Measurements from ENCODE around the gene ATG16L1.

ATG16L1 gene

DNA sequence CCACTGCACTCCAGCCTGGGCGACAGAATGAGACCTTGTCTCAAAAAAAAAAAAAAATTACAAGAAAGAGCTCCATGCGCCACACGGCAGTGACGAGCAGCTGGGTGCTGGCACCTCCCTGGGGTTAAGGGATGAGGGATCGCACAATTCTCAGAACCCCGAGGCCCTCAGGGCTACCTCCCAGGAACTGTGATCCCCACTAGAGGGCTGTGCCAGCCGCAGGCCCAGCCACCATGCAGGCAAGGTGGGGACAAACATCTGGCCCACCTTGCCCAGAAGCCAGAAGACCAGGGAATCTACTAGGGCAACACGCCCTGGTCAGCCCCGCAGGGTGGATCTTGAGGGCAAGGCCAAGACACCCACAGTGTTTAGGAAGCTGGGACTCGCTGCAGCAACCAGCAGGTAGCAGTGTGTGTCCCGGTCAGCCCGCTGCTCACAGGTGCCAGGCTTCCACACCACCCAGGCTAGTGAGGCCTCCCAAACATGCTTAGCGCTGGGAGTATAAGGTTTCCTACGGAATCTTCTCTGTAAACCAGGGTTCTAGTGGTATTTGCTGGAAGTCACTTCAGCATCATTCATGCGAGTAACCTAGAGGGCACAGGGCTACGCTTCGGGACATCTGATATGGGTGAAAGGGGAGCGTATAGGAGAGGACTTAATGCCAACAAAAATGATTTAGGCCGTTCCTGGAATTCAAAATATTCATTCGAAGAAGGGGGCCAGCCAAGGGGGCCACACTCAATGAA is 62.9 kb downstream of the ATG16L1 start:
- no peak for DNase-seq (ENCODE audit: low read depth)
- TF ChIP-seq, protein P1, sequence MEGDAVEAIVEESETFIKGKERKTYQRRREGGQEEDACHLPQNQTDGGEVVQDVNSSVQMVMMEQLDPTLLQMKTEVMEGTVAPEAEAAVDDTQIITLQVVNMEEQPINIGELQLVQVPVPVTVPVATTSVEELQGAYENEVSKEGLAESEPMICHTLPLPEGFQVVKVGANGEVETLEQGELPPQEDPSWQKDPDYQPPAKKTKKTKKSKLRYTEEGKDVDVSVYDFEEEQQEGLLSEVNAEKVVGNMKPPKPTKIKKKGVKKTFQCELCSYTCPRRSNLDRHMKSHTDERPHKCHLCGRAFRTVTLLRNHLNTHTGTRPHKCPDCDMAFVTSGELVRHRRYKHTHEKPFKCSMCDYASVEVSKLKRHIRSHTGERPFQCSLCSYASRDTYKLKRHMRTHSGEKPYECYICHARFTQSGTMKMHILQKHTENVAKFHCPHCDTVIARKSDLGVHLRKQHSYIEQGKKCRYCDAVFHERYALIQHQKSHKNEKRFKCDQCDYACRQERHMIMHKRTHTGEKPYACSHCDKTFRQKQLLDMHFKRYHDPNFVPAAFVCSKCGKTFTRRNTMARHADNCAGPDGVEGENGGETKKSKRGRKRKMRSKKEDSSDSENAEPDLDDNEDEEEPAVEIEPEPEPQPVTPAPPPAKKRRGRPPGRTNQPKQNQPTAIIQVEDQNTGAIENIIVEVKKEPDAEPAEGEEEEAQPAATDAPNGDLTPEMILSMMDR (conservative IDR thresholded peaks at IDR 0.05; ENCODE audit: control insufficient read depth, insufficient read depth, low read depth, low read length) = no peak
- no peak overlapping the region for H3K4me3 ChIP-seq (ENCODE audit: control insufficient read depth, low read depth, low read length)

- no peak for DNase-seq (ENCODE audit: low read depth)
- TF ChIP-seq, protein P1 (conservative IDR thresholded peaks at IDR 0.05; ENCODE audit: control insufficient read depth, insufficient read depth, low read depth, low read length) = no peak
- H3K4me3 ChIP-seq (ENCODE audit: control insufficient read depth, low read depth, low read length) = no peak overlapping the region
These were observed 65.9 kb downstream of the ATG16L1 start for GRCh38 chr2:233317196-233317943.

GRCh38 chr2:233319256-233319655 is 67.8 kb downstream of the ATG16L1 start:
- TF ChIP-seq, protein P1 (conservative IDR thresholded peaks at IDR 0.05; ENCODE audit: control insufficient read depth, insufficient read depth, low read depth, low read length) = no peak
- no peak overlapping the region for H3K4me3 ChIP-seq (ENCODE audit: control insufficient read depth, low read depth, low read length)
- no peak for DNase-seq (ENCODE audit: low read depth)

GRCh38 chr2:233320470-233320869 is 69.0 kb downstream of the ATG16L1 start:
- H3K4me3 ChIP-seq (ENCODE audit: control insufficient read depth, low read depth, low read length) = no peak overlapping the region
- no peak for DNase-seq (ENCODE audit: low read depth)
- TF ChIP-seq, protein P1 (conservative IDR thresholded peaks at IDR 0.05; ENCODE audit: control insufficient read depth, insufficient read depth, low read depth, low read length) = no peak

GRCh38 chr2:233321166-233321565 is 69.7 kb downstream of the ATG16L1 start:
- TF ChIP-seq, protein P1 (conservative IDR thresholded peaks at IDR 0.05; ENCODE audit: control insufficient read depth, insufficient read depth, low read depth, low read length) = no peak
- H3K4me3 ChIP-seq (ENCODE audit: control insufficient read depth, low read depth, low read length) = no peak overlapping the region
- DNase-seq (ENCODE audit: low read depth) = no peak

GRCh38 chr2:233323851-233324250 is 72.4 kb downstream of the ATG16L1 start:
- TF ChIP-seq, protein P1 (conservative IDR thresholded peaks at IDR 0.05; ENCODE audit: control insufficient read depth, insufficient read depth, low read depth, low read length) = no peak
- H3K4me3 ChIP-seq (ENCODE audit: control insufficient read depth, low read depth, low read length) = no peak overlapping the region

More at GRCh38 chr2:233323851-233324250, 72.4 kb downstream of the ATG16L1 start:
- no peak for DNase-seq (ENCODE audit: low read depth)
